GM19239 (cell line): ENCODE measurements around the gene ITGA8.
"Not testable (repeated sequence)": the region's sequence is repeated elsewhere in the genome, so short reads cannot be mapped to it uniquely, and the experiment has no call there.

Experiments
- DNase-seq: peaks from one replicate; pipeline ENCODE4 v3.0.0; 2011; ENCODE audit warnings: low spot score; ENCODE audit not compliant: insufficient read length
- FAIRE-seq: peaks from 2 replicates; lab custom pipeline; 2011; peaks lifted over from hg19 to GRCh38; lab: Jason Lieb, UNC

Gene ITGA8

DNA sequence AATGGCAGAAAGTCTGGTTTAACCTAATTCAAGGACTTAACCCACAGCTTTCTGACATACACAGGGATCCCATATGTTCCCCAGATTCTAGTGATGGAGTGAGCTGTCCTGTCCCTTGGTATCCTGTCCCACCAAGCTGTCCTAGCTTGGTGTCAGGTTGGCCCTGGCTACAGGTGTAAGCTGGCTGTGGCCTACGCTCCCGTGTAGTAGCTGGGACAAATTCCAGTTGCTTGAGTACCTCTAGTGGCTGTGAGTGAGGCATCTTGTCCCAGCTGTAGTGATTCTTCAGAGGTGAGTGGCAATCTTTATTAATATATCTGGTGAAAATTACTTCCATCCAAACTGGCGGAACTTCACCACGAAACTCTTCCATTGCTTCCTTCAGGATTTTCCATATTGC, 243.4 kb downstream of the ITGA8 start:
- DNase-seq = no peak
- FAIRE-seq = no peak

DNA sequence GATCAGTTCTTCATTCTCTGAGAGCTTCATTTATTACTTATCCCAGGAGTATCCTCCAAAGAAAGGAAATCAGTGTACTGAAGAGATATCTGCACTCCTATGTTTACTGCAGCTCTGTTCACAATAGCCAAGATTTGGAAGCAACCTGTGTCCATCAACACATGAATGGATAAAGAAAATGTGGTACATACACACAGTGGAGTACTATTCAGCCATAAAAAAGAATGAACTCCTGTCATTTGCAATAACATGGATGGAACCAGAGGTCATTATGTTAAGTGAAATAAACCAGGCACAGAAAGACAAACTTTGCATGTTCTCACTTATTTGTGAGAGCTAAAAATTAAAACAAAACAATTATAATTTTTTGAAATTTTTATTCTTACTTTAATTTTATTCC, 244.3 kb downstream of the ITGA8 start:
- not testable (repeated sequence) for FAIRE-seq, DNase-seq

DNA sequence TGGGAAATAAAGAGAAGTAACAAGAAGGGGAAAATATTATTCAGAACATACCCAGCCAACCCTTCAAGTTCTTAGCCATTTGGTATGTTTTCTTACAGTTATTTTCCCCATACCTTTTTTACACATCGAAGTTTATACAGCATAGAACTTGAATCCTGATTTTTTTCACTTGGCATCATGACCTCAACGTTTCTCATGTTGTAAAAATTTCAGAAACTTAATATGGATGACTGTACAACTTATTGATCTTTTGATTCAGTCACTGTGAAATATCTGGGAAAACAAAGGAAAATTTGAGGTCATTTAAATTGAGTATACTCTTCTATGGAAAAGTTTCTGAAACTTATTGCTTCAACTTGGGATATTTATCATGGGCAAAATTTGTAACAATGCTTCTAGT, 245.1 kb downstream of the ITGA8 start:
- DNase-seq (no peak), FAIRE-seq (no peak)

DNA sequence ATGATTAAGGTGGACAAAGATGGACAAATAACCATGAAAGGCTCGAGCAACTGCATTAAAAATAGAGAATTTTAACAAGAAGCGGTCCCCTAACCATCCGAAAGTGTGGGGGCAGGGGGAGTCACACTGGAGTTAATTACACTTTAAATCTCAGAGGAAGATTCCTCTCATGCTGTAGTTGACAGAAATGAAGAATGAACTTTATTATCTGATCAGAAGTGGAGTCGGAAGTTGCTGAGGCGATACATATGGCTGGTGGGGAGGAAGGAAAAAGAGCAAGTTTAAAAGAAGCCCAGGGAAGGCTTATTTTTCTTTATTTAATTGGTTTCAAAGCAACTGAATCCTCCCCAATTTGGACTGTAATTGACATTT, 246.3 kb downstream of the ITGA8 start:
- DNase-seq (no peak), FAIRE-seq (no peak)

DNA sequence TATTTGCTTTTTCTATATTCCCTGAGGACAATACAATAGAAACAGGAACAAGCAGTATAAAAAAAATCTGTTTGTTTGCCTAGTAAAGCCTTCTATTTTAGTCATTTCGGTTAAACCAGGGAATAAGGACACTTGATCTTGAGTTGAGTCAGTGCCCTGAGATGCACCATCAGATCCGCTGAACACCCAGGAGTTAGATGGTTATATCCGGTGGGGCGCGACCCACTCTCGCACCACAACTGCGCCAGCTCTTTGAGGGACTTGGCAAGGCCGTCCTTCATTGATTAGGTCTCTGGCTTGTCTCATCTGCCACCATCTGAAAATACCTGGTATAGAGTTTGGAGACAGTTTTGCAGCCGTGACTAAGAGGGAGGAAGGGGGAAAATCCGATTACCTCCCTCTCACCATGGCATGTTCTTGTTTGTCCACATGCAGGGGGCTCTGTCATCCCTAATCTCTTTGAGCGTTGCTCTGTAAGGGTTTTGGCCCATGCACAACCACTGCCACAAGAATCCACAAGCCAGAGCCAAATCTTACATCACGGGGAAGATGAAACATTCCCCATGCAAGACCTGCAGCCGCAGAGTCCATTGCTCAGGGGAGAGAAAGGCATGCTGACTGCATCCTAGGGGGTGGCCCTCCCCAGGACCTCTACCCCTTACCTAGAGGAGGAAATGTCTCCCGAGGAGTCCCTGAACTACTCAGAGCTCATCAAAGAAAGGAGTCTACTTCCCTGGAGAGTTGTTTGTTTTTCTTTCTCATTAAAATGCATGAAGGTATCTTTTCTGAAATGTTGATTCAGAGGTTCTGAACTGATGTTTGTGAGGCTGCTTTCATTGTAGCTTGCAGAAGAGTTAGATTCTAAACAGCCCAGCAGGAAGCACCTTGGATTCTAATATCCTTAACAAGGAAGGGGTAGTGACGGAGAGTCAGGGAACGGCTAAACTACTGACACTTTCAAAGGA, 247.0 kb downstream of the ITGA8 start:
- DNase-seq (no peak), FAIRE-seq (no peak)

DNA sequence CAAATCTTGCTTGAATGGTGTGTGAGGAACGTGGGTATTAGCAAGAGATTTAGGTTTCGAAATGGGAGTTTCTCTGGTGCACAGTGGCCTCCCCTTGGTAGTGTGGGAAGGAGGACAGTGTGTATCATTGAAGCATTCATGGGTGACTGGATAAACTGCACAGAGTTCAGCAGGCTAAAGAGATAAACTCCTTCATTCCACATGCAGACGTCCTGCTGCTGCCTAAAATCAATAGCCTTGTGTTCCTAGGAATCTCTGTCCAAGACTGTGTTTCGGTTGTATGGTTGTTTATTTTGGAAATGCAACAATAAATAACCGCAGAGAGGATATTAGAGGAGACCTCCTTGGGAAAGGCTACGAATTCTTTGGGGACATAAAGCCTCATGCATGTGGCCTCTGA, 247.7 kb downstream of the ITGA8 start:
- no peak for DNase-seq
- no peak for FAIRE-seq

DNA sequence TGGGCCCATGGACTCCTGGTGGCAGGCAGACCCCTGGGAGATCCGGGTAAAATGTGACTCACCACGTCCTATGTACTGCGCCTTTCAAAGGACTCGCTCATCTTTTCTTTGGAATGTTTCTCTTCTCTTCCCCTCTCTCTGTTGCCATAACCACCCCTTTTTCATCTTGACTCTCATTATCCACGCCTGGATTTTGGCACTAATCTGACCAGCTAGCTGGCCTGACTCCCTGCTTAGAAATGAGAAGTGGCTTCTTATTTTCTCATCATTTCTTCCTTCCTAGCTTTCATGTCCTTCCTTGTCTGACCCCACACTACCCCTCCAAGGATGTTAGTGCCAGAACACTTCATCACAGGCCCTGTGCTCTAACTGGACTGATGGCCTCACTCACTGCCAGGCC, 250.6 kb downstream of the ITGA8 start:
- FAIRE-seq = no peak

DNA sequence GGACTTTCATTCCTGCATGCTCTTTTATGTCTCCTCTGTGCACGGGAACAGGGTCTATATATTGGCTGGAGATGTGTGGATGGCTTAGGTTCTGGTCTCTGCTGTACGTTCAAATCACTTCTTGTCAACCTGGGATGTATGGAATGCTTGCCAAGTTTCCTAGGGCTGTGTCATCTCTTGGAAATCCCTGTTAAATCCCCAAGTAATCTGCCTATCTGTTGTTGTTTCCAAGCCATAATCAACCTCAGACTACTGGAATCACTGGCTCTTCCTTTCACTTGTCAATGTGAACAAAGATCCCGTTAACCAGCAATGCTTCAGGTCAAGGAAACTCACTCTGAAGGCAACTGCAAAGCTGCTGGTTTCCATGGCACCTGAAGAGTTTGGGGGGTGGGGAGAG, 255.3 kb downstream of the ITGA8 start:
- DNase-seq (no peak), FAIRE-seq (no peak)

More for the DNA sequence above, 250.6 kb downstream of the ITGA8 start:
- no peak for DNase-seq
